ENCODE measurements around the gene ATP2A3.

Gene ATP2A3

DNA sequence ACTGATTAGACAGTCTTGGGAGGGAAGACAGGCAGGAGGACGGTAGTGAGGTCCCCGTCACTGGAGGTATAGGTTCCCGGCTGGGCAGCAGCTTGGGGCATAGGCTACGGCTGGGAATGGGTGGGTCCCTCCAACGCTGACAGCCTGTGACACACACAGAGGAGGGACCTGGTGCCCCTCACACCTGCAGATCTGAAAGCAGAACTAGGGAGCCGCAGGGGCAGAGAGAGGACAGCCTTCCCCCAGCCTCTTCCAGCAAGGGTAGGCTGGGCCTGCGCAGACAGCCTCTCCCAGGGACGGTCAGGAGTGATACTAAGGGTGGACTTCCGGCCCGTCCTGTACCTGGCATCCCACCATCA lies 49.9 kb downstream of the ATP2A3 start (continued):
- no peak for TF ChIP-seq ZC3H10 (CRISPR knock-in tag; IDR thresholded peaks at IDR 0.05)
- no peak for TF ChIP-seq ESRRG (CRISPR knock-in tag; IDR thresholded peaks at IDR 0.05)
- TF ChIP-seq ZFP3 (CRISPR knock-in tag; IDR thresholded peaks at IDR 0.05) = no peak

DNA sequence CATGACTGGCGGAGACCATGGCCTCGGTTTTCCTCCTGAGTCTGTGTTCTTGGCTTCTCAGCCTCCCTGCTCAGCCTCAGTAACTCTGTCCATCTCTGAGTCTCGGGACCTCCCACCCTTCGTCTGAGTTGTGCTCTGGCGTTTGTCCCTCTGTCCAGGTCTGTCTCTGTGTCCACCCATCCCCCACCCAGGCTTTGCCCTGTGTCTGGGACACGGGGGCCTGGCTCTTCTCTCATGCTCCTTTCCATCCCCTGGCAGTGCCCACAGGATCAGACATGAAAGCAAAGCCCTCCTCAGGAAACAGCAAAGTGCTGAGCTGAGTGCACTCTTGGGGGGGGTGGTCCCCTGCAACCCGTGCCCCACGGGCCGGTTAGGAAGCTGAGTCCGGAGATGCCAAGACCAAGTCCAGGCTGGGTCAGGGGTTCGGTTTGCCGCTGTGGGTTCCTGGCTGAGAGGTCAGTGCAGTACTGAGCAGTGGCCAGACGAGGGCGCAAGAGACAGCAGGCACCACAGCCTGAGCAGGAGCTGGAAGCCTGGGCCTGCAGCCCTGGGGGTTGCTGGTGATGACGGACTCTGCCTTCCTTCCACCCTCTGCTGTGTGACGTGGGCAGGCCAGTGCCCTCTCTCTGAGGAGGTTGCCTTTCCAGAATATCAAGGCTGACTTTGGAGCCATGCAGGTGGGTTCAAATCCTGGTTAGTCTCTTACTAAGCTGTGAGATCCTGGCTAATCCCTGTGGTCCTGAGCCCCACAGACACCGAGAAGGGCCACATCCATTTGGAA lies 50.5 kb downstream of the ATP2A3 start:
- no peak for TF ChIP-seq GLIS3 (CRISPR knock-in tag; IDR thresholded peaks at IDR 0.05)
- no peak for TF ChIP-seq SNAI2 (CRISPR knock-in tag; IDR thresholded peaks at IDR 0.05)
- TF ChIP-seq ZFP3 (CRISPR knock-in tag; IDR thresholded peaks at IDR 0.05) = no peak
- TF ChIP-seq ARNTL (CRISPR knock-in tag; IDR thresholded peaks at IDR 0.05; ENCODE audit: borderline replicate concordance, low read depth) = no peak
- no peak for TF ChIP-seq ZC3H10 (CRISPR knock-in tag; IDR thresholded peaks at IDR 0.05)
- no peak for TF ChIP-seq ESRRG (CRISPR knock-in tag; IDR thresholded peaks at IDR 0.05)
- no peak for TF ChIP-seq ZNF8 (CRISPR knock-in tag; IDR thresholded peaks at IDR 0.05)
- TF ChIP-seq, protein P1, sequence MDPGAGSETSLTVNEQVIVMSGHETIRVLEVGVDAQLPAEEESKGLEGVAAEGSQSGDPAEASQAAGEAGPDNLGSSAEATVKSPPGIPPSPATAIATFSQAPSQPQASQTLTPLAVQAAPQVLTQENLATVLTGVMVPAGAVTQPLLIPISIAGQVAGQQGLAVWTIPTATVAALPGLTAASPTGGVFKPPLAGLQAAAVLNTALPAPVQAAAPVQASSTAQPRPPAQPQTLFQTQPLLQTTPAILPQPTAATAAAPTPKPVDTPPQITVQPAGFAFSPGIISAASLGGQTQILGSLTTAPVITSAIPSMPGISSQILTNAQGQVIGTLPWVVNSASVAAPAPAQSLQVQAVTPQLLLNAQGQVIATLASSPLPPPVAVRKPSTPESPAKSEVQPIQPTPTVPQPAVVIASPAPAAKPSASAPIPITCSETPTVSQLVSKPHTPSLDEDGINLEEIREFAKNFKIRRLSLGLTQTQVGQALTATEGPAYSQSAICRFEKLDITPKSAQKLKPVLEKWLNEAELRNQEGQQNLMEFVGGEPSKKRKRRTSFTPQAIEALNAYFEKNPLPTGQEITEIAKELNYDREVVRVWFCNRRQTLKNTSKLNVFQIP (CRISPR knock-in tag; IDR thresholded peaks at IDR 0.05; ENCODE audit: borderline replicate concordance, low read depth) = no peak
- no peak for TF ChIP-seq OSR1 (CRISPR knock-in tag; IDR thresholded peaks at IDR 0.05)
- no peak for TF ChIP-seq BACH2 (CRISPR knock-in tag; IDR thresholded peaks at IDR 0.05; ENCODE audit: borderline replicate concordance)
- peak; percentile 96 for ATAC-seq

- TF ChIP-seq, protein P2, sequence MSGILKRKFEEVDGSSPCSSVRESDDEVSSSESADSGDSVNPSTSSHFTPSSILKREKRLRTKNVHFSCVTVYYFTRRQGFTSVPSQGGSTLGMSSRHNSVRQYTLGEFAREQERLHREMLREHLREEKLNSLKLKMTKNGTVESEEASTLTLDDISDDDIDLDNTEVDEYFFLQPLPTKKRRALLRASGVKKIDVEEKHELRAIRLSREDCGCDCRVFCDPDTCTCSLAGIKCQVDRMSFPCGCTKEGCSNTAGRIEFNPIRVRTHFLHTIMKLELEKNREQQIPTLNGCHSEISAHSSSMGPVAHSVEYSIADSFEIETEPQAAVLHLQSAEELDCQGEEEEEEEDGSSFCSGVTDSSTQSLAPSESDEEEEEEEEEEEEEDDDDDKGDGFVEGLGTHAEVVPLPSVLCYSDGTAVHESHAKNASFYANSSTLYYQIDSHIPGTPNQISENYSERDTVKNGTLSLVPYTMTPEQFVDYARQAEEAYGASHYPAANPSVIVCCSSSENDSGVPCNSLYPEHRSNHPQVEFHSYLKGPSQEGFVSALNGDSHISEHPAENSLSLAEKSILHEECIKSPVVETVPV (CRISPR knock-in tag; IDR thresholded peaks at IDR 0.05) = no peak
- TF ChIP-seq TOX (CRISPR knock-in tag; IDR thresholded peaks at IDR 0.05; ENCODE audit: borderline replicate concordance) (no peak), RARB (CRISPR knock-in tag; IDR thresholded peaks at IDR 0.05) (no peak), ARNTL (CRISPR knock-in tag; IDR thresholded peaks at IDR 0.05; ENCODE audit: borderline replicate concordance, low read depth) (no peak), ISL1 (CRISPR knock-in tag; IDR thresholded peaks at IDR 0.05) (no peak), ZNF565 (CRISPR knock-in tag; conservative IDR thresholded peaks at IDR 0.05; ENCODE audit: low read depth) (no peak), TSHZ2 (CRISPR knock-in tag; IDR thresholded peaks at IDR 0.05) (no peak), GLIS3 (CRISPR knock-in tag; IDR thresholded peaks at IDR 0.05) (no peak), ZNF8 (CRISPR knock-in tag; IDR thresholded peaks at IDR 0.05) (no peak), PPARA (CRISPR knock-in tag; IDR thresholded peaks at IDR 0.05; ENCODE audit: borderline replicate concordance) (no peak), CREB5 (CRISPR knock-in tag; IDR thresholded peaks at IDR 0.05; ENCODE audit: low read depth) (no peak)
- TF ChIP-seq, protein P3, sequence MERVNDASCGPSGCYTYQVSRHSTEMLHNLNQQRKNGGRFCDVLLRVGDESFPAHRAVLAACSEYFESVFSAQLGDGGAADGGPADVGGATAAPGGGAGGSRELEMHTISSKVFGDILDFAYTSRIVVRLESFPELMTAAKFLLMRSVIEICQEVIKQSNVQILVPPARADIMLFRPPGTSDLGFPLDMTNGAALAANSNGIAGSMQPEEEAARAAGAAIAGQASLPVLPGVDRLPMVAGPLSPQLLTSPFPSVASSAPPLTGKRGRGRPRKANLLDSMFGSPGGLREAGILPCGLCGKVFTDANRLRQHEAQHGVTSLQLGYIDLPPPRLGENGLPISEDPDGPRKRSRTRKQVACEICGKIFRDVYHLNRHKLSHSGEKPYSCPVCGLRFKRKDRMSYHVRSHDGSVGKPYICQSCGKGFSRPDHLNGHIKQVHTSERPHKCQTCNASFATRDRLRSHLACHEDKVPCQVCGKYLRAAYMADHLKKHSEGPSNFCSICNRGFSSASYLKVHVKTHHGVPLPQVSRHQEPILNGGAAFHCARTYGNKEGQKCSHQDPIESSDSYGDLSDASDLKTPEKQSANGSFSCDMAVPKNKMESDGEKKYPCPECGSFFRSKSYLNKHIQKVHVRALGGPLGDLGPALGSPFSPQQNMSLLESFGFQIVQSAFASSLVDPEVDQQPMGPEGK (CRISPR knock-in tag; IDR thresholded peaks at IDR 0.05; ENCODE audit: borderline replicate concordance) = no peak
- TF ChIP-seq, protein P1 (CRISPR knock-in tag; IDR thresholded peaks at IDR 0.05; ENCODE audit: borderline replicate concordance, low read depth) = no peak
- ATAC-seq = no peak
Observed at GRCh38 chr17:3912827-3913226, 51.4 kb downstream of the ATP2A3 start.

Measured in SK-N-SH treated with all-trans-retinoic acid at 6 μM for 48 hours (cell line).